Mammary epithelial cell (primary cell): ENCODE results near the gene FOSL1.

Source experiments
- CTCF ChIP-seq, 2 donors: IDR thresholded peaks in 1 of 2; conservative IDR thresholded peaks in 1 of 2; 2 replicates each; pipeline ENCODE4 v1.5.1; 2011 to 2012; ENCODE audit warnings: inconsistent platforms in 2 of 2, low read length in 2 of 2, mild to moderate bottlenecking in 2 of 2, control low read depth in 1 of 2, low read depth in 1 of 2; ENCODE audit not compliant: insufficient read depth in 1 of 2; ENCODE audit errors: extremely low read depth in 1 of 2
- EZH2 ChIP-seq: IDR thresholded peaks from 2 replicates; pipeline ENCODE4 v1.6.1; 2012; ENCODE audit warnings: low read length, inconsistent platforms, borderline replicate concordance

- no peak for TF ChIP-seq CTCF (conservative IDR thresholded peaks at IDR 0.05 in 1 of 2, IDR thresholded peaks at IDR 0.05 in 1 of 2; ENCODE audit: extremely low read depth in 1 of 2, insufficient read depth in 1 of 2, low read depth in 1 of 2, low read length in 2 of 2)
- no peak for TF ChIP-seq EZH2
Observed at GRCh38 chr11:65919573-65920371, 19.6 kb upstream of the FOSL1 start.
